Stimulated activated CD4-positive, alpha-beta T cell treated with anti-CD3 and anti-CD28 coated beads, Interleukin-4, amount 100 ng/mL, for 48 hours (primary cell): ENCODE results near the gene ZNF224.
"Not testable (repeated sequence)": the region's sequence is repeated elsewhere in the genome, so short reads cannot be mapped to it uniquely, and the experiment has no call there.

Source experiments
- DNase-seq, 2 donors: peaks; one replicate each; pipeline ENCODE4 v3.0.0-alpha.2; 2020; ENCODE audit warnings: low read depth in 2 of 2

Gene ZNF224

GRCh38 chr19:44093931-44094765 lies at the start of gene ZNF224:
Gene ZNF224, plus strand, starts transcription at chr19:44094361. Its CDS starts 3,513 bp downstream, at chr19:44097874.
- DNase-seq = peak; percentile 68 to 82

- no peak for DNase-seq
Measured at GRCh38 chr19:44050740-44051649, 43.2 kb upstream of the ZNF224 start.

GRCh38 chr19:44051650-44052402 lies 42.3 kb upstream of the ZNF224 start, which contains the start of gene ZNF223:
Gene ZNF223, plus strand, starts transcription at chr19:44052036. Its CDS starts 3,141 bp downstream, at chr19:44055177.
- DNase-seq = peak; percentile 43 to 55

- no peak for DNase-seq
Measured at GRCh38 chr19:44055870-44056269, 38.3 kb upstream of the ZNF224 start.

- no peak for DNase-seq
Measured at GRCh38 chr19:44059229-44059628, 34.9 kb upstream of the ZNF224 start.

- DNase-seq = no peak
Measured at GRCh38 chr19:44061038-44061437, 33.1 kb upstream of the ZNF224 start.

GRCh38 chr19:44066305-44066704 lies 27.9 kb upstream of the ZNF224 start:
- DNase-seq = no peak

- DNase-seq = no peak
Measured at GRCh38 chr19:44069415-44069814, 24.7 kb upstream of the ZNF224 start.

GRCh38 chr19:44071824-44072542 lies 22.2 kb upstream of the ZNF224 start, which contains the start of gene ZNF284:
Gene ZNF284, plus strand, starts transcription at chr19:44072159. Its CDS starts 4,231 bp downstream, at chr19:44076390.
- peak; percentile 63 to 76 for DNase-seq

GRCh38 chr19:44072543-44073401 lies 21.4 kb upstream of the ZNF224 start:
- DNase-seq = no peak

GRCh38 chr19:44076325-44076724 lies 17.8 kb upstream of the ZNF224 start:
- DNase-seq = no peak

GRCh38 chr19:44092108-44092507 lies 2.1 kb upstream of the ZNF224 start:
- no peak for DNase-seq

GRCh38 chr19:44107751-44108150 lies 13.6 kb downstream of the ZNF224 start:
- no peak for DNase-seq

- DNase-seq = no peak
Measured at GRCh38 chr19:44109458-44109857, 15.3 kb downstream of the ZNF224 start.

GRCh38 chr19:44111910-44112463 lies 17.8 kb downstream of the ZNF224 start:
- no peak for DNase-seq

GRCh38 chr19:44112802-44113137 lies 18.6 kb downstream of the ZNF224 start:
- DNase-seq = no peak

GRCh38 chr19:44113138-44113783 lies 19.1 kb downstream of the ZNF224 start, which contains the start of gene ZNF225:
Gene ZNF225, plus strand, starts transcription at chr19:44113399. Its CDS starts 2,429 bp downstream, at chr19:44115828.
- peak; percentile 67 to 83 for DNase-seq

GRCh38 chr19:44113784-44114390 lies 19.7 kb downstream of the ZNF224 start:
- DNase-seq = no peak

- not testable (repeated sequence) for DNase-seq
Measured at GRCh38 chr19:44121162-44121561, 27.0 kb downstream of the ZNF224 start.
